Measurements from ENCODE around the gene CERT1.
"Not testable (repeated sequence)": the region's sequence is repeated elsewhere in the genome, so short reads cannot be mapped to it uniquely, and the experiment has no call there.

CERT1 gene

GRCh38 chr5:75334413-75334812 lies 177.0 kb downstream of the CERT1 start:
- H3K27ac Mint-ChIP-seq; H3K4me3 Mint-ChIP-seq; H3K27me3 Mint-ChIP-seq; ATAC-seq (ENCODE audit: low read depth); H3K36me3 Mint-ChIP-seq; H3K9me3 Mint-ChIP-seq; DNase-seq (ENCODE audit: low spot score in 2 of 2): not testable (repeated sequence)
- peaks cover 13% of the 10 kb centered on the region for H3K4me1 Mint-ChIP-seq

- H3K4me3 Mint-ChIP-seq; H3K27me3 Mint-ChIP-seq; ATAC-seq (ENCODE audit: low read depth); H3K27ac Mint-ChIP-seq; H3K9me3 Mint-ChIP-seq; H3K36me3 Mint-ChIP-seq; DNase-seq (ENCODE audit: low spot score in 2 of 2): not testable (repeated sequence)
- H3K4me1 Mint-ChIP-seq: peaks cover 11% of the 10 kb centered on the region
Measured at GRCh38 chr5:75333759-75334158, 177.7 kb downstream of the CERT1 start.

GRCh38 chr5:75331095-75332090 lies 180.0 kb downstream of the CERT1 start:
- no peak for DNase-seq (ENCODE audit: low spot score in 2 of 2)
- Mint-ChIP-seq H3K4me1 (no peaks in the 10 kb centered on the region), H3K4me3 (no peak overlapping the region), H3K27ac (no peak overlapping the region), H3K27me3 (no peaks in the 10 kb centered on the region), H3K36me3 (no peaks in the 10 kb centered on the region), H3K9me3 (no peaks in the 10 kb centered on the region)
- ATAC-seq (ENCODE audit: low read depth): no peak

- H3K27me3 Mint-ChIP-seq: no peaks in the 10 kb centered on the region
- ATAC-seq (ENCODE audit: low read depth) (no peak), DNase-seq (ENCODE audit: low spot score in 2 of 2) (no peak)
- no peak overlapping the region for H3K4me3 Mint-ChIP-seq
- H3K9me3 Mint-ChIP-seq: no peaks in the 10 kb centered on the region
- no peaks in the 10 kb centered on the region for H3K4me1 Mint-ChIP-seq
- H3K36me3 Mint-ChIP-seq: no peaks in the 10 kb centered on the region
- no peak overlapping the region for H3K27ac Mint-ChIP-seq
Measured at GRCh38 chr5:75330404-75330803, 181.0 kb downstream of the CERT1 start.

All from memory B cell (primary cell).